Stimulated activated memory B cell treated with anti-CD40 and anti-IgM and Interleukin-4, amounts not matched to agents 10 μg/mL and 1 μg/mL and 100 μg/mL, for 72 hours (primary cell): ENCODE data around the gene TEX36.
"Not testable (repeated sequence)": the region's sequence is repeated elsewhere in the genome, so short reads cannot be mapped to it uniquely, and the experiment has no call there.

Experiments
- ATAC-seq: fragments of 150-1000 bp; cut with Tn5 transposase; 2 replicates; pipeline ENCODE4 v1.10.0; 2021
- H3K27ac Mint-ChIP-seq: one replicate; pipeline ENCODE4 v1.8.0; 2022; ENCODE audit warnings: mild to moderate bottlenecking, mixed read lengths
- H3K27me3 Mint-ChIP-seq: one replicate; pipeline ENCODE4 v1.8.0; 2022; ENCODE audit warnings: mixed read lengths
- H3K36me3 Mint-ChIP-seq: one replicate; pipeline ENCODE4 v1.8.0; 2022; ENCODE audit warnings: mixed read lengths
- H3K4me1 Mint-ChIP-seq: one replicate; pipeline ENCODE4 v1.8.0; 2022; ENCODE audit warnings: mixed read lengths
- H3K4me3 Mint-ChIP-seq: one replicate; pipeline ENCODE4 v1.8.0; 2022; ENCODE audit warnings: mild to moderate bottlenecking, moderate library complexity, mixed read lengths
- H3K9me3 Mint-ChIP-seq: one replicate; pipeline ENCODE4 v1.8.0; 2022; ENCODE audit warnings: mixed read lengths

The TEX36 gene

DNA sequence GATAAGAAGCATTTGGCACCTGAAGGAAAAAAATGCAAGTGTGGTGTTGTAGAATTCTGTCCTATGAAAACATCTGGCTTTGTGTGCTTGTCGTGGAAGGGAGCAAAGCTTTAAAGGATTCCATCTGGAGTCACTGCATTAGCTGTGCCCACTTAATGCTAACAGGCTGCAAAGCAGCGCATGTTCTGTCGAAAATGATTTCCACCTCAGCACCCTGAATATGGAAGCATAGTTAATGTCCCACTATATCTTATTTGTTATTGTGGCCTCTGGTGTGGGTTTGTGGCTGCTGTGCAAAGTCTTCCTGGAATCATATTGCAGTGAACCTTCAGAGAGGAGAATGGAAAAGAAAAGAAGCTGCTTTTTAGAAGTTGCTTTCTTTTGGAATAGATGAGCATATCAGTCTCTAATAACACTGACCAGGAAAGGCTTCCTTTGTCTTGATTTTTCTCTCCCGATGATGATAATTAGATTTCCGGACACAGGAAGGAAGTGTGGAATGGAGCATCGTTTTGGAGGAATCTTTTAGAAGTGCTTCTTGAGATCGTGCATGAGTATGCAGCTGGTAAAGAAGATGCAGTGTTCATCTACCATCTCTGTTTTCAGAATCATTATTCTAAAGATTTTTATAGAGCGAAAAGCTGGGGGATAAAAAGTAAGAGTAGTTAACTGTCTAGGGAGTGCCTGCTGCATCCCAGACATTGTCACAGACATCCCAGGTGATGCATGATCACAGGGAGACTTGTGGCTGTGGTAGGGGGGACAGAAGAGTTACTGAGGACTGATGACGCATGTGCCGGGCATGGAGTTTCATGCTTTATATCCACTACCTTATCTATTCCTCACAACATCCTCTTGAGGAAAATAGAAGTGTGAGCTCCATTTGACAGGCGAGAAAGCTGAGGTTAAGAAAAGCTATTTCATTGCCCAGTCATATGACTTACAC lies 54.6 kb downstream of the TEX36 start:
- no peak for ATAC-seq
- Mint-ChIP-seq H3K9me3 (no peaks in the 10 kb centered on the region), H3K4me3 (no peak overlapping the region), H3K36me3 (no peaks in the 10 kb centered on the region), H3K27me3 (peaks cover 35% of the 10 kb centered on the region), H3K4me1 (no peaks in the 10 kb centered on the region), H3K27ac (no peak overlapping the region)

DNA sequence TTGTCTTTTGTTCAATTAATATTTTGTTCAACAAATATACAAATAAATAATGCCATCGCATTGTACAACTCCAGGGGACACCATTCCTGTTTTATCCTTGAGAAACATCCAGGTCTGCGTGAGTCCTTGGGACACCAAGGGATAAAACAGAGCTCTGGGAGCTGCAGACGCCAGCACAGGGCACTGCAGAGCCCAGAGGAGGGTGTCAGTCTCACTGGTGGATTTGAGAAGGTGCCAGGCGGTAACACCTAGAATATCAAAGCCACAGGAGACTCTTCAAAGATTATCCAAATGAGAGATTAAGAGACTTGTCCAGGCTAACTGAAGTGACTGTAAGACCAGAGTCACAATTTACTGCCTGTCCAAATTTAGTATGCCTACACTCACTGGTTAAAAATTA lies 55.3 kb downstream of the TEX36 start:
- Mint-ChIP-seq H3K4me1 (no peaks in the 10 kb centered on the region), H3K4me3 (no peak overlapping the region), H3K9me3 (no peaks in the 10 kb centered on the region), H3K27me3 (peaks cover 35% of the 10 kb centered on the region), H3K36me3 (no peaks in the 10 kb centered on the region), H3K27ac (no peak overlapping the region)
- no peak for ATAC-seq

DNA sequence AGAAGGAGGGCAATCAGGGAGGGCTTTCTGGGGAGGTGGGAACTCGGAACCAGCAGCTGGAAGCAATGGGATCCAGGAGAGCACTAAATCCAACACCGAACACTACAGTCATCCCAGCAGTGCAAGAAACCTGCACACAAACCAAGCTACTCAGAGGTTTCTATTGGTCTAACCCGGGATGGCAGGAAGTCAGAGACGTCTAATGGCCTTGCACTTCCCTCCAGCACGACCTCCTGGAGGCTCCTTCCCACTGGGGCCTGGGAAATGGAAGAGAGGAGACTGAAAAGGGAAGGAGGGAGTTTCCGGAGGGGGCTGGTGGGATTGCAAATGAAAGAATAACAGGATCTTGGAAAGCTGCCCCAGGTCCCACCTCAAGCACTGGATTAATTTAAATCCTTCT lies 56.3 kb downstream of the TEX36 start:
- no peak for ATAC-seq
- Mint-ChIP-seq H3K4me1 (no peaks in the 10 kb centered on the region), H3K27ac (no peak overlapping the region)

DNA sequence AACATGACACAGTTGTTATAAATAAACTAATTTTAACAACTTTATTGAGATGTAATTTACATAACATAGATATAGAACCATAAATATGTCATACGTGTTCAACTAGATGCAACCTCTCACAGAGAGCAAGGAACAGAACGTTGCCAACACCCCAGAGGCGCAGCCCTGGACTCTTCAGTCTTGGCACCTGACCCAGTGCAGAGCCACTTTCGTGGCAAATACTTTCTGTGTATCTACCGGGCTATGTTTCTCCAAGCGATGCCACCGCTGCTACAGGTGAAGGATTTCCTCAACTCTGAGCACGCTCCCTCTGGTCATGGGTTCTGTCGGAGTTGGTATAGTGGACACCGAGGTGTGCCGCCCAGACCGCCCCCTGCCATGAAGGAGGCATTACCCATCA lies 57.4 kb downstream of the TEX36 start:
- no peak overlapping the region for H3K4me3 Mint-ChIP-seq
- no peaks in the 10 kb centered on the region for H3K4me1 Mint-ChIP-seq
- peaks cover 3% of the 10 kb centered on the region for H3K9me3 Mint-ChIP-seq
- peaks cover 23% of the 10 kb centered on the region for H3K27me3 Mint-ChIP-seq
- no peaks in the 10 kb centered on the region for H3K36me3 Mint-ChIP-seq
- no peak for ATAC-seq
- H3K27ac Mint-ChIP-seq: no peak overlapping the region

More for the DNA sequence above, 56.3 kb downstream of the TEX36 start:
- H3K36me3 Mint-ChIP-seq: no peaks in the 10 kb centered on the region
- H3K4me3 Mint-ChIP-seq: no peak overlapping the region
- peaks cover 3% of the 10 kb centered on the region for H3K9me3 Mint-ChIP-seq
- peaks cover 26% of the 10 kb centered on the region for H3K27me3 Mint-ChIP-seq

DNA sequence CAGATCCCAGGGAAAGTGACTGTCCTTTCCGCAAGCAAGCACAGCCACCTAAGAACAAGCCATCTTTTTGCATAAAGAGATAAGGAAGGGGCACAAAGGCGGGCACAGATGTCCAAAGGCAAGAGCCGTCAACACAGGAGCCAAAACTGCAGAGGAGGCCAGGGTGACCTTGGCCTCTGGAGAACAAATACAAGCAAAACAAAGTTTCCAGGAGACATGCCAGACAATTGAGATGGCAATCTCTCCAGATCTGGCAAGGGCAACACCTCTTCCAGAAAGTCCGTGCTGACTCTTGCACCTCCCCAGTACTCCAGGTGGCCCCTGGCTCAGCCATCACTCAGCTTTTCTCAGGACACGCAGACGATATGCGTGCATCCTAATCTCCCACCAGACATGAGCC lies 58.2 kb downstream of the TEX36 start:
- no peaks in the 10 kb centered on the region for H3K4me1 Mint-ChIP-seq

DNA sequence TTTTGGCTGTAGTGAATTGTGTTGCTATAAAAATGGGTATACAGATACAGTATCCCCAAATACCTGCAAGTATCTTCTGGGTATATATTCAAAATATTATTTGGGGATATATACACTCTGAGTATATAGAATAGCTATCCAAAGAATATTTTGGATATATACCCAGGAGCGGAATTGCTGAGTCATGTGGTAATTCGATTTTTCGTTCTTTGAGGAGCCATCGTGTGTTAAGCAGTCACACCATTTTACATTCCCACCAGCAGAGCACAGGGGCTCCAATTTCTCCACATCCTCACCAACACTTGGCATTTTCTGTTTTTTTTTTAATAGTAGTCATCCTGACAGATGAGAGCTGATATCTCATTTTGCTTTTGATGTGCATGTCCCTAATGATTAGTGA lies 61.9 kb downstream of the TEX36 start:
- peaks cover 3% of the 10 kb centered on the region for H3K9me3 Mint-ChIP-seq
- no peaks in the 10 kb centered on the region for H3K36me3 Mint-ChIP-seq
- no peaks in the 10 kb centered on the region for H3K4me1 Mint-ChIP-seq
- H3K27ac Mint-ChIP-seq: no peak overlapping the region
- peaks cover 13% of the 10 kb centered on the region for H3K27me3 Mint-ChIP-seq
- no peak overlapping the region for H3K4me3 Mint-ChIP-seq
- ATAC-seq: no peak

More for the DNA sequence above, 58.2 kb downstream of the TEX36 start:
- Mint-ChIP-seq H3K27ac (no peak overlapping the region), H3K36me3 (no peaks in the 10 kb centered on the region), H3K4me3 (no peak overlapping the region), H3K27me3 (peaks cover 23% of the 10 kb centered on the region), H3K9me3 (peaks cover 3% of the 10 kb centered on the region)
- ATAC-seq: no peak

DNA sequence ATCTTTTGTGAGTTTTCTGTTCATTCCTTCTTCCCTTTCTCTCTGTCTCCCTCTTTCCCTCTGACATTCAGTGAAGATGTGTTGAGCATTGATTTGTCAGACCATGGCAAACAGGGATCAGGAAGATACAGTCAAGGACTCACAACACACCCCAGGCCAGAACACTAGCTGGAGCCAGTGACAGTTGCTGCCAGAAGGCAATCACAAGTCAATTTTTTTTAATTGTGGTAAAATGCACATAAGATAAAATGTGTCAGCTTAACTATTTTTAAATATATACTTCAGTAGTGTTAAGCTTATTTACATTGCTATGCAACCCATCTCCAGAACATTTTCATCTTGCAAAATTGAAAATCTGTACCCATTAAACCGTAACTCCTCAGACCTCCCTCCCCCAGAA lies 62.6 kb downstream of the TEX36 start:
- Mint-ChIP-seq H3K4me1 (no peaks in the 10 kb centered on the region), H3K27ac (no peak overlapping the region), H3K9me3 (peaks cover 3% of the 10 kb centered on the region), H3K4me3 (no peak overlapping the region), H3K36me3 (no peaks in the 10 kb centered on the region), H3K27me3 (peaks cover 9% of the 10 kb centered on the region)
- ATAC-seq: no peak

DNA sequence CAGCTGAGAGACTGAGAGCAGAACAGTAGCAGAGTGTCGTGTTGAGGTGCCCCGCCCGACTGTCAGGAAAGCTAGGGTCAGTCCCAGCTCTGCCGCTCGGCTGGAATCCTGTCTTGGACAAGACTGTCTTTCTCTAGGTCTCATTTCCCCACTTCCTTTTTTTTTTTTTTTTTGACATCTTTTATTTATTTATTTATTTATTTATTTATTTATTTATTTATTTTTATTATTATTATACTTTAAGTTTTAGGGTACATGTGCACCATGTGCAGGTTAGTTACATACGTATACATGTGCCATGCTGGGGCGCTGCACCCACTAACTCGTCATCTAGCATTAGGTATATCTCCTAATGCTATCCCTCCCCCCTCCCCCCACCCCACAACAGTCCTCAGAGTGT lies 69.9 kb downstream of the TEX36 start:
- H3K36me3 Mint-ChIP-seq, H3K4me1 Mint-ChIP-seq, H3K9me3 Mint-ChIP-seq, H3K27me3 Mint-ChIP-seq, ATAC-seq, H3K4me3 Mint-ChIP-seq, H3K27ac Mint-ChIP-seq: not testable (repeated sequence)

DNA sequence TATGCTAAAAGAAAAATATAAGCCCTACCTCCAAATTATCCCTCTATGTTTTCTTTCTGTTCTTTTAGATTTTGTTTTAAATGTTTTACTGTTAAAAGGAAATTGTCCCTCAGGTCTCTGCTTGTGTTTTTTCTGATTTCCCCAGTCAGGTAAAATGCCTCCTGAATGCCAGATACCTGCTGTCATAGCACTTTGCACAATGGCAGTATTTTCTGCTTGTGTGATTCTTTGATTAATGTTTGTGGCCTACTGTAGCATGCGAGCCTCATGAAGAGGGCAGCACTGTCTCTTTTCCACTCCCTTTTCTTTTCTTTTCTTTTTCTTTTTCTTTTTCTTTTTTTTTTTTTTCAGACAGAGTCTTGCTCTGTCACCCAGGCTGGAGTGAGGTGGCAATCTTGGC lies 71.2 kb downstream of the TEX36 start:
- H3K4me1 Mint-ChIP-seq: no peaks in the 10 kb centered on the region
- no peak overlapping the region for H3K4me3 Mint-ChIP-seq
- H3K9me3 Mint-ChIP-seq: peaks cover 3% of the 10 kb centered on the region
- no peaks in the 10 kb centered on the region for H3K36me3 Mint-ChIP-seq
- ATAC-seq: no peak
- no peak overlapping the region for H3K27ac Mint-ChIP-seq
- H3K27me3 Mint-ChIP-seq: no peaks in the 10 kb centered on the region

DNA sequence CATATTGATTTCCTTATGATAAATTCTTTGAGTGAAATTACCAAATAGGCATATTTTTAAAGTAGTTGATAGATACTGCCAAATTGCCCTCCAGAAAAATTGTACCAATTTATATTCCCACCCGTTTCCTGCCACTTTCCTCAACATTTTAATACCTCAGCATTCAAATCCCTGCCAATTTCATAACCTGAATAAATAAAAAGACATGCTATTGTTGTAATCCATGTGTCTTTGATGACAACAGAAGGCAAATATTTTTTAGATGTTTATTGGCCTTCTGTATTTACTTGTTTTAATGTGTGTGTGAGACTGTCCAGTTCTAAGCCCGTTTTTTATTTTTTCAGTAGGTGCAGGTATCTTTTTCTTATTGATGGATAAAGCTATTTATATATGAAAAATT lies 71.7 kb downstream of the TEX36 start:
- no peak for ATAC-seq
- Mint-ChIP-seq H3K36me3 (no peaks in the 10 kb centered on the region), H3K4me3 (no peak overlapping the region), H3K27ac (no peak overlapping the region), H3K4me1 (no peaks in the 10 kb centered on the region), H3K27me3 (no peaks in the 10 kb centered on the region), H3K9me3 (peaks cover 3% of the 10 kb centered on the region)

DNA sequence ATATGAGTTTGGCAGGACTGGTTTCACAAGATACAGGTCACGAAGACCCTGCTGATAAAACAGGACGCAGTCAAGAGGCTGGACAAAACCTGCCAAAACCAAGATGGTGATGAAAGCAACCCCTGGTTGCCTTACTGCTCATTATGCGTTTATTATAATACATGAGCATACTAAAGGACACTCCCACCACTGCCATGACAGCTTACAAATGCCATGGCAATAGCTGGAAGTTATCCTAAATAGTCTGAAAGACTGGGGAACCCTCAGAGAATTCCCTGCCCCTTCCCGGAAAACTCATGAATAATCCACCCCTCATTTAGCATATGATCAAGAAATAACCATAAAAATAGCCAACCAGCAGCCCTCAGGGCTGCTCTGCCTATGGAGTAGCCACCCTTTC lies 73.1 kb downstream of the TEX36 start:
- H3K4me3 Mint-ChIP-seq: no peak overlapping the region
- no peaks in the 10 kb centered on the region for H3K4me1 Mint-ChIP-seq
- H3K27me3 Mint-ChIP-seq: no peaks in the 10 kb centered on the region
- H3K9me3 Mint-ChIP-seq: peaks cover 3% of the 10 kb centered on the region
- ATAC-seq: no peak
- H3K27ac Mint-ChIP-seq: no peak overlapping the region
- no peaks in the 10 kb centered on the region for H3K36me3 Mint-ChIP-seq

DNA sequence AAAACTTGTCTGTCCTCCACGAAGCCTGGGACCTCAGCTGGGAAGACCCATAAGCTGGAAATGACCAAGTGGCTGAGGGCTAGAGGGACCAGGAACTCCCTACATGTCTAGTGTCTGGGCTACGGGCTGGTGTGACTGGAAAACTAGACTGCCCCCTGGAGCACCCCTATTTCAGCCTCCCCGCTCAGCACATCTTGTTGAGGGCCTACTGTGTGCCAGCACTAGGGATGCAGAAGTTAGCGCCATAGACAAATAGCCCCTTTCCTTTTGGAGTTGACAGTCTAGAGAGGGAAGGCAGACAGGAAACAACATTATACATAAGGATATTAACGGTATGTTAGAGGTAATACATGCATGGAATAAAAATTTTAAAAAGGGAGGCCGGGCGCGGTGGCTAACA lies 74.5 kb downstream of the TEX36 start:
- no peaks in the 10 kb centered on the region for H3K27me3 Mint-ChIP-seq
- H3K4me3 Mint-ChIP-seq: no peak overlapping the region
- H3K27ac Mint-ChIP-seq: no peak overlapping the region
- H3K9me3 Mint-ChIP-seq: peaks cover 3% of the 10 kb centered on the region
- ATAC-seq: no peak
- no peaks in the 10 kb centered on the region for H3K36me3 Mint-ChIP-seq
- H3K4me1 Mint-ChIP-seq: no peaks in the 10 kb centered on the region

DNA sequence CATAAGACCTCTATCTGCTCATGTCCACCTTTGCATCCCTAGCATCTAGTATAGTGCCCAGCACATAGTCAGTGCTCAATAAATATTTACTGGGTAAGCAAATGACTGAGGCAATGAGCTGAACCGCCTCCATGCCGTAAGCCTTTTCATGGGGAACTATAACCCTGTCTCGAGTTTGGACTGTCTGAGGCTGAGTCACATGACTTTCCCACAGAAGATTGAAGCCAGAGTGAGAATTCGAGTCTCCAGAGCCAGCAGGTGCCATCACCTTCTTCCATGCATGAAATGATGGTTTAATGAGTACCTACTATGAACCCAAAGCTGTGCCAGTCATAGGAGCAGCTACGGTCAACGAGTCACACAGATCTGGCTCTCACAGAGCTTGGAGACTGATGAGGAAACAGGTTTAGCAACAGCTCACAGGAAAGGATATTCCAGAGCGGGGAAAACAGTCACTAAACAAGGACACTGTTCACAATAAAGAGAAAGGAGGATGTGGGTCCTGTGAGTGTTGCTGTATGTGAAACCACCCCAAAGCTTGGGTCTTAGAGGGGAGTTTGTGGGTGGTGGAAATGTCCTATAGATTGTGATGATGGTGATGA lies 75.2 kb downstream of the TEX36 start:
- H3K4me3 Mint-ChIP-seq: no peak overlapping the region
- H3K4me1 Mint-ChIP-seq: no peaks in the 10 kb centered on the region
- H3K27me3 Mint-ChIP-seq: no peaks in the 10 kb centered on the region
- H3K27ac Mint-ChIP-seq: no peak overlapping the region
- no peak for ATAC-seq
- peaks cover 3% of the 10 kb centered on the region for H3K9me3 Mint-ChIP-seq
- H3K36me3 Mint-ChIP-seq: no peaks in the 10 kb centered on the region

DNA sequence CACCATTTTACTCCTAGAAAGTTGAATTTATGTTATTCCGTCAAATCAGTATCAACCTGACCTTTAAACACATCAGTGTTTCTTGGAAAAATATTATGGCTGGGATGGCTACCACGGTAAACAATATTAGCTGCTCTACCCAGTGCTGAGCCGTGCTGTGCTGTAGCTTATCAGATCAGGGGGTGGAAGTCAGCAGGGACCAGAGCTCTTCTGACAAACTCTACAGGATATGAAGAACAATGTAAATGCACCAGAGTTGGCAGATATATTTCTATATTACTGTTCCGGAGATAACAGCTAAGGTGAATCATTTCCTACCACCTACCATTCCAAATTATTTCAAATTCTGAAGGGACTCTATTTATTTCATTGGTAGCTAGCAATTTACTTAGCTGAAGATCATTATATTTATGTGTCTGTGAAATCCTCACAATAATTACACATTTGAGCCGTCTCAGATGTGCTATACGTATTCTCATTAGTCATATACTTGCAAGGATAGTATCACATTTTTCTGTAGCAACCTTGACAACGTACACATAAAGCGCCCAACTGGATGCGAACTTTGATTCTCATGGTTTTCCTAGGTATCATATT lies 76.5 kb downstream of the TEX36 start:
- no peak overlapping the region for H3K4me3 Mint-ChIP-seq
- no peaks in the 10 kb centered on the region for H3K36me3 Mint-ChIP-seq
- H3K9me3 Mint-ChIP-seq: peaks cover 3% of the 10 kb centered on the region
- H3K4me1 Mint-ChIP-seq: no peaks in the 10 kb centered on the region
- ATAC-seq: no peak
- H3K27me3 Mint-ChIP-seq: no peaks in the 10 kb centered on the region
- H3K27ac Mint-ChIP-seq: no peak overlapping the region
